ENCODE data around the gene RNASEH2A.

GRCh38 chr19:12789904-12790619, 16.3 kb upstream of the RNASEH2A start:
- TF ChIP-seq CTCF (IDR thresholded peaks at IDR 0.05; ENCODE audit: insufficient read depth, low read length, poor library complexity, severe bottlenecking) (no peak), EZH2phosphoT487 (conservative IDR thresholded peaks at IDR 0.05; ENCODE audit: low read length) (no peak)
